ENCODE data around the gene DIPK1C.

DNA sequence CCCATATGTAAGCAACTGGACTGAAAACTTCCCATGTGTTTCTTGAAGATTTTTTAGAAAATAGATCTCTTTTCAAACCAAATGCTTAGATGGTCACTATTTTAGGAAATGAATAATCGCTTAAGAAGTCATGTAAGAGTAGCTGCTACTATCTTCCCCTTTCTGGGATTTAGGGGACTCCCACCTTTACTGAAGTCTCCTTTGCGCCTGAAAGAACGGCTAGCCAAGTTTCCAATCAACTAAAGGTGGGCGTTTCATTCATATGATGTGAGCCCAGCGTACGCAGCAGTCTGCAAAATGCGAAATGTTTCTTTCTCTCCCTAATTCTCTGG, 1.1 kb downstream of the DIPK1C start:
- TF ChIP-seq, protein P1, sequence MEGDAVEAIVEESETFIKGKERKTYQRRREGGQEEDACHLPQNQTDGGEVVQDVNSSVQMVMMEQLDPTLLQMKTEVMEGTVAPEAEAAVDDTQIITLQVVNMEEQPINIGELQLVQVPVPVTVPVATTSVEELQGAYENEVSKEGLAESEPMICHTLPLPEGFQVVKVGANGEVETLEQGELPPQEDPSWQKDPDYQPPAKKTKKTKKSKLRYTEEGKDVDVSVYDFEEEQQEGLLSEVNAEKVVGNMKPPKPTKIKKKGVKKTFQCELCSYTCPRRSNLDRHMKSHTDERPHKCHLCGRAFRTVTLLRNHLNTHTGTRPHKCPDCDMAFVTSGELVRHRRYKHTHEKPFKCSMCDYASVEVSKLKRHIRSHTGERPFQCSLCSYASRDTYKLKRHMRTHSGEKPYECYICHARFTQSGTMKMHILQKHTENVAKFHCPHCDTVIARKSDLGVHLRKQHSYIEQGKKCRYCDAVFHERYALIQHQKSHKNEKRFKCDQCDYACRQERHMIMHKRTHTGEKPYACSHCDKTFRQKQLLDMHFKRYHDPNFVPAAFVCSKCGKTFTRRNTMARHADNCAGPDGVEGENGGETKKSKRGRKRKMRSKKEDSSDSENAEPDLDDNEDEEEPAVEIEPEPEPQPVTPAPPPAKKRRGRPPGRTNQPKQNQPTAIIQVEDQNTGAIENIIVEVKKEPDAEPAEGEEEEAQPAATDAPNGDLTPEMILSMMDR (IDR thresholded peaks at IDR 0.05): no peak
- TF ChIP-seq ZFX (IDR thresholded peaks at IDR 0.05; ENCODE audit: borderline replicate concordance): no peak

All from 22Rv1 (cell line).